ENCODE data around the gene CHST15. TPM values are rescaled to one million over a fixed set of nuclear protein-coding genes. Genes with fewer than 3 reads are reported as not detected.

CHST15 gene
- total and polyA plus RNA-seq, 2 of the 13 experiments (the other 11 are each of a cell fraction or from before 2014, with no cell fraction given): 1.4 to 94.7 TPM

GRCh38 chr10:124048371-124049290 lies 44.8 kb downstream of the CHST15 start (continued):
- TF ChIP-seq BATF2 (CRISPR knock-in tag; IDR thresholded peaks at IDR 0.05): no peak
- TF ChIP-seq, protein P1, sequence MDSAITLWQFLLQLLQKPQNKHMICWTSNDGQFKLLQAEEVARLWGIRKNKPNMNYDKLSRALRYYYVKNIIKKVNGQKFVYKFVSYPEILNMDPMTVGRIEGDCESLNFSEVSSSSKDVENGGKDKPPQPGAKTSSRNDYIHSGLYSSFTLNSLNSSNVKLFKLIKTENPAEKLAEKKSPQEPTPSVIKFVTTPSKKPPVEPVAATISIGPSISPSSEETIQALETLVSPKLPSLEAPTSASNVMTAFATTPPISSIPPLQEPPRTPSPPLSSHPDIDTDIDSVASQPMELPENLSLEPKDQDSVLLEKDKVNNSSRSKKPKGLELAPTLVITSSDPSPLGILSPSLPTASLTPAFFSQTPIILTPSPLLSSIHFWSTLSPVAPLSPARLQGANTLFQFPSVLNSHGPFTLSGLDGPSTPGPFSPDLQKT (CRISPR knock-in tag; IDR thresholded peaks at IDR 0.05; ENCODE audit: borderline replicate concordance): no peak
- TF ChIP-seq ZNF383 (CRISPR knock-in tag; IDR thresholded peaks at IDR 0.05; ENCODE audit: borderline replicate concordance): no peak
- TF ChIP-seq FUBP1 (CRISPR knock-in tag; IDR thresholded peaks at IDR 0.05; ENCODE audit: borderline replicate concordance): no peak
- peak; percentile 31; the same call in 1 of the 2 replicates for TF ChIP-seq TARDBP (CRISPR knock-in tag; IDR thresholded peaks at IDR 0.05)
- TF ChIP-seq ZNF644 (CRISPR knock-in tag; IDR thresholded peaks at IDR 0.05; ENCODE audit: low read depth): peak; percentile 19; the same call in 1 of the 2 replicates
- 0 out of 2 replicates have a peak, but pooled peaks have one; percentile 14 for TF ChIP-seq KDM2A (CRISPR knock-in tag; IDR thresholded peaks at IDR 0.05; ENCODE audit: borderline replicate concordance, low read depth)
- TF ChIP-seq KDM6A (CRISPR knock-in tag; IDR thresholded peaks at IDR 0.05; ENCODE audit: low read depth): peak; percentile 85
- no peak; the same call in 1 of the 2 replicates for TF ChIP-seq ZFP1 (CRISPR knock-in tag; IDR thresholded peaks at IDR 0.05)
- TF ChIP-seq THYN1 (CRISPR knock-in tag; IDR thresholded peaks at IDR 0.05; ENCODE audit: borderline replicate concordance, low read depth): no peak
- no peak for TF ChIP-seq ZZZ3 (CRISPR knock-in tag; IDR thresholded peaks at IDR 0.05; ENCODE audit: borderline replicate concordance)
- TF ChIP-seq, protein P2, sequence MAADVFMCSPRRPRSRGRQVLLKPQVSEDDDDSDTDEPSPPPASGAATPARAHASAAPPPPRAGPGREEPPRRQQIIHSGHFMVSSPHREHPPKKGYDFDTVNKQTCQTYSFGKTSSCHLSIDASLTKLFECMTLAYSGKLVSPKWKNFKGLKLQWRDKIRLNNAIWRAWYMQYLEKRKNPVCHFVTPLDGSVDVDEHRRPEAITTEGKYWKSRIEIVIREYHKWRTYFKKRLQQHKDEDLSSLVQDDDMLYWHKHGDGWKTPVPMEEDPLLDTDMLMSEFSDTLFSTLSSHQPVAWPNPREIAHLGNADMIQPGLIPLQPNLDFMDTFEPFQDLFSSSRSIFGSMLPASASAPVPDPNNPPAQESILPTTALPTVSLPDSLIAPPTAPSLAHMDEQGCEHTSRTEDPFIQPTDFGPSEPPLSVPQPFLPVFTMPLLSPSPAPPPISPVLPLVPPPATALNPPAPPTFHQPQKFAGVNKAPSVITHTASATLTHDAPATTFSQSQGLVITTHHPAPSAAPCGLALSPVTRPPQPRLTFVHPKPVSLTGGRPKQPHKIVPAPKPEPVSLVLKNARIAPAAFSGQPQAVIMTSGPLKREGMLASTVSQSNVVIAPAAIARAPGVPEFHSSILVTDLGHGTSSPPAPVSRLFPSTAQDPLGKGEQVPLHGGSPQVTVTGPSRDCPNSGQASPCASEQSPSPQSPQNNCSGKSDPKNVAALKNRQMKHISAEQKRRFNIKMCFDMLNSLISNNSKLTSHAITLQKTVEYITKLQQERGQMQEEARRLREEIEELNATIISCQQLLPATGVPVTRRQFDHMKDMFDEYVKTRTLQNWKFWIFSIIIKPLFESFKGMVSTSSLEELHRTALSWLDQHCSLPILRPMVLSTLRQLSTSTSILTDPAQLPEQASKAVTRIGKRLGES (CRISPR knock-in tag; IDR thresholded peaks at IDR 0.05; ENCODE audit: borderline replicate concordance): no peak
- TF ChIP-seq ZNF709 (CRISPR knock-in tag; IDR thresholded peaks at IDR 0.05): no peak
- no peak for TF ChIP-seq SMARCC2 (IDR thresholded peaks at IDR 0.05)
- TF ChIP-seq TCF7L2 (IDR thresholded peaks at IDR 0.05; ENCODE audit: low read depth, low read length): no peak
- peak; percentile 80; the same call in 1 of the 2 replicates for TF ChIP-seq RCOR2 (CRISPR knock-in tag; IDR thresholded peaks at IDR 0.05)
- no peak for TF ChIP-seq ZNF234 (CRISPR knock-in tag; conservative IDR thresholded peaks at IDR 0.05)
- TF ChIP-seq ZNF547 (CRISPR knock-in tag; IDR thresholded peaks at IDR 0.05): no peak
- no peak for TF ChIP-seq ZNF619 (CRISPR knock-in tag; IDR thresholded peaks at IDR 0.05)
- TF ChIP-seq, protein P3, sequence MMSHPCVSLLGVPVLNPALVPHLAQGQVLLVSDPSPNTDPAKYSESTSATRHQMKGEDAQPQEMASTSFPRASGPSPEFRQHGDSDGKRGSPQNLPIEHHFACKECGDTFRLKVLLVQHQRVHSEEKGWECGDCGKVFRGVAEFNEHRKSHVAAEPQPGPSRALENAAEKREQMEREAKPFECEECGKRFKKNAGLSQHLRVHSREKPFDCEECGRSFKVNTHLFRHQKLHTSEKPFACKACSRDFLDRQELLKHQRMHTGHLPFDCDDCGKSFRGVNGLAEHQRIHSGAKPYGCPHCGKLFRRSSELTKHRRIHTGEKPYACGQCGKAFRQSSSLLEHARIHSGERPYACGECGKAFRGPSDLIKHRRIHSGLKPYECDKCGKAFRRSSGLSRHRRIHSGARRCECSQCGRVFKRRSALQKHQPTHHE (CRISPR knock-in tag; IDR thresholded peaks at IDR 0.05; ENCODE audit: borderline replicate concordance): no peak
- TF ChIP-seq SP1 (IDR thresholded peaks at IDR 0.05): no peak
- no peak for TF ChIP-seq SP1 (CRISPR knock-in tag; IDR thresholded peaks at IDR 0.05)

All from HepG2 (cell line).